HEK293 (cell line): ENCODE data around the gene ZNF70.

Experiments
- BCL11B ChIP-seq: fragments of 450-650 bp; formaldehyde crosslinking; IDR thresholded peaks from 2 replicates; pipeline ENCODE4 v1.5.1; 2016; ENCODE audit warnings: low read depth, missing biosample characterization, missing genetic modification characterization
- ZNF112 ChIP-seq: fragments of 450-650 bp; formaldehyde crosslinking; IDR thresholded peaks from 2 replicates; pipeline ENCODE4 v1.5.0; 2017; ENCODE audit warnings: missing biosample characterization, missing genetic modification characterization
- ZNF121 ChIP-seq: fragments of 450-650 bp; formaldehyde crosslinking; IDR thresholded peaks from 2 replicates; pipeline ENCODE4 v1.5.1; 2016; ENCODE audit warnings: missing biosample characterization, missing genetic modification characterization
- ZNF335 ChIP-seq: fragments of 450-650 bp; formaldehyde crosslinking; conservative IDR thresholded peaks from 2 replicates; pipeline ENCODE4 v1.5.1; 2016; ENCODE audit warnings: missing biosample characterization, missing genetic modification characterization
- ZNF416 ChIP-seq: fragments of 450-650 bp; formaldehyde crosslinking; IDR thresholded peaks from 2 replicates; pipeline ENCODE4 v1.5.1; 2016; ENCODE audit warnings: missing biosample characterization, missing genetic modification characterization
- ZNF549 ChIP-seq: fragments of 450-650 bp; IDR thresholded peaks from 2 replicates; pipeline ENCODE4 v1.5.1; 2018; ENCODE audit warnings: missing biosample characterization, missing genetic modification characterization, mild to moderate bottlenecking, inconsistent platforms, moderate library complexity
- ZNF629 ChIP-seq: fragments of 450-650 bp; formaldehyde crosslinking; IDR thresholded peaks from 2 replicates; pipeline ENCODE4 v1.5.1; 2017; ENCODE audit warnings: missing biosample characterization, missing genetic modification characterization
- TF ChIP-seq, protein P1 (sequence below): fragments of 450-650 bp; formaldehyde crosslinking; IDR thresholded peaks from 2 replicates; pipeline ENCODE4 v1.5.1; 2016; ENCODE audit warnings: missing biosample characterization, missing genetic modification characterization
- TF ChIP-seq, protein P2 (sequence below): fragments of 450-650 bp; formaldehyde crosslinking; IDR thresholded peaks from 2 replicates; pipeline ENCODE4 v1.5.1; 2017; ENCODE audit warnings: missing biosample characterization, missing genetic modification characterization
- TF ChIP-seq, protein P3 (sequence below): sonication (generic); formaldehyde crosslinking; IDR thresholded peaks from 2 replicates; pipeline ENCODE4 v1.8.1; 2022; ENCODE audit warnings: mild to moderate bottlenecking, moderate library complexity, missing genetic modification reagents
- TF ChIP-seq, protein P4 (sequence below): fragments of 450-650 bp; formaldehyde crosslinking; IDR thresholded peaks from 2 replicates; pipeline ENCODE4 v1.5.1; 2016; ENCODE audit warnings: missing biosample characterization, missing genetic modification characterization

DNA sequence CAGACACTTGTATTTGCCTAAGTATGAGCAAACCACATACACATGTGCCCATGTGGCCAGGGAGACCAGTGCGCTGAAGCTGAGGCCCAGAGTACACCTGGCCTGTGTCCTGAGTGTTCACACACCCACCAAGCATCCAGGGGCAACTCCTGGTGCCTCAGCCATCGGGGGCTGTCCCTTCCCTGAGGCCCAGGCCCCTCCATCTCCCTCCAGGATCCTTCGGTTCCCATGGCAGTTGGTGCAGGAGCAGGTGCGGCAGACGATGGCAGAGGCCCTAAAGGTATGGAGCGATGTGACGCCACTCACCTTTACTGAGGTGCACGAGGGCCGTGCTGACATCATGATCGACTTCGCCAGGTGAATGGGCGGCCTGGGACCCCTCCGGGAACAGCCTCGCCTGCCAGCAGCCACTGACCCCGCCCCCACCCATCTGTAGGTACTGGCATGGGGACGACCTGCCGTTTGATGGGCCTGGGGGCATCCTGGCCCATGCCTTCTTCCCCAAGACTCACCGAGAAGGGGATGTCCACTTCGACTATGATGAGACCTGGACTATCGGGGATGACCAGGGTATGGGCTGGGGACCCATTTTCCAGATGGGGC is 29.3 kb upstream of the ZNF70 start:
- TF ChIP-seq ZNF121 (no peak), ZNF112 (tag by site-specific recombination) (no peak), ZNF416 (tag by site-specific recombination) (no peak), BCL11B (tag by site-specific recombination) (no peak), ZNF549 (tag by site-specific recombination) (no peak), ZNF335 (tag by site-specific recombination) (no peak), ZNF629 (tag by site-specific recombination) (no peak)
- TF ChIP-seq, protein P1, sequence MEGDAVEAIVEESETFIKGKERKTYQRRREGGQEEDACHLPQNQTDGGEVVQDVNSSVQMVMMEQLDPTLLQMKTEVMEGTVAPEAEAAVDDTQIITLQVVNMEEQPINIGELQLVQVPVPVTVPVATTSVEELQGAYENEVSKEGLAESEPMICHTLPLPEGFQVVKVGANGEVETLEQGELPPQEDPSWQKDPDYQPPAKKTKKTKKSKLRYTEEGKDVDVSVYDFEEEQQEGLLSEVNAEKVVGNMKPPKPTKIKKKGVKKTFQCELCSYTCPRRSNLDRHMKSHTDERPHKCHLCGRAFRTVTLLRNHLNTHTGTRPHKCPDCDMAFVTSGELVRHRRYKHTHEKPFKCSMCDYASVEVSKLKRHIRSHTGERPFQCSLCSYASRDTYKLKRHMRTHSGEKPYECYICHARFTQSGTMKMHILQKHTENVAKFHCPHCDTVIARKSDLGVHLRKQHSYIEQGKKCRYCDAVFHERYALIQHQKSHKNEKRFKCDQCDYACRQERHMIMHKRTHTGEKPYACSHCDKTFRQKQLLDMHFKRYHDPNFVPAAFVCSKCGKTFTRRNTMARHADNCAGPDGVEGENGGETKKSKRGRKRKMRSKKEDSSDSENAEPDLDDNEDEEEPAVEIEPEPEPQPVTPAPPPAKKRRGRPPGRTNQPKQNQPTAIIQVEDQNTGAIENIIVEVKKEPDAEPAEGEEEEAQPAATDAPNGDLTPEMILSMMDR (tag by site-specific recombination): no peak
- TF ChIP-seq, protein P2, sequence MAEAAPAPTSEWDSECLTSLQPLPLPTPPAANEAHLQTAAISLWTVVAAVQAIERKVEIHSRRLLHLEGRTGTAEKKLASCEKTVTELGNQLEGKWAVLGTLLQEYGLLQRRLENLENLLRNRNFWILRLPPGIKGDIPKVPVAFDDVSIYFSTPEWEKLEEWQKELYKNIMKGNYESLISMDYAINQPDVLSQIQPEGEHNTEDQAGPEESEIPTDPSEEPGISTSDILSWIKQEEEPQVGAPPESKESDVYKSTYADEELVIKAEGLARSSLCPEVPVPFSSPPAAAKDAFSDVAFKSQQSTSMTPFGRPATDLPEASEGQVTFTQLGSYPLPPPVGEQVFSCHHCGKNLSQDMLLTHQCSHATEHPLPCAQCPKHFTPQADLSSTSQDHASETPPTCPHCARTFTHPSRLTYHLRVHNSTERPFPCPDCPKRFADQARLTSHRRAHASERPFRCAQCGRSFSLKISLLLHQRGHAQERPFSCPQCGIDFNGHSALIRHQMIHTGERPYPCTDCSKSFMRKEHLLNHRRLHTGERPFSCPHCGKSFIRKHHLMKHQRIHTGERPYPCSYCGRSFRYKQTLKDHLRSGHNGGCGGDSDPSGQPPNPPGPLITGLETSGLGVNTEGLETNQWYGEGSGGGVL (tag by site-specific recombination): no peak
- TF ChIP-seq, protein P3, sequence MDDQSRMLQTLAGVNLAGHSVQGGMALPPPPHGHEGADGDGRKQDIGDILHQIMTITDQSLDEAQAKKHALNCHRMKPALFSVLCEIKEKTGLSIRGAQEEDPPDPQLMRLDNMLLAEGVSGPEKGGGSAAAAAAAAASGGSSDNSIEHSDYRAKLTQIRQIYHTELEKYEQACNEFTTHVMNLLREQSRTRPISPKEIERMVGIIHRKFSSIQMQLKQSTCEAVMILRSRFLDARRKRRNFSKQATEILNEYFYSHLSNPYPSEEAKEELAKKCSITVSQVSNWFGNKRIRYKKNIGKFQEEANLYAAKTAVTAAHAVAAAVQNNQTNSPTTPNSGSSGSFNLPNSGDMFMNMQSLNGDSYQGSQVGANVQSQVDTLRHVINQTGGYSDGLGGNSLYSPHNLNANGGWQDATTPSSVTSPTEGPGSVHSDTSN (CRISPR knock-in tag): no peak
- TF ChIP-seq, protein P4, sequence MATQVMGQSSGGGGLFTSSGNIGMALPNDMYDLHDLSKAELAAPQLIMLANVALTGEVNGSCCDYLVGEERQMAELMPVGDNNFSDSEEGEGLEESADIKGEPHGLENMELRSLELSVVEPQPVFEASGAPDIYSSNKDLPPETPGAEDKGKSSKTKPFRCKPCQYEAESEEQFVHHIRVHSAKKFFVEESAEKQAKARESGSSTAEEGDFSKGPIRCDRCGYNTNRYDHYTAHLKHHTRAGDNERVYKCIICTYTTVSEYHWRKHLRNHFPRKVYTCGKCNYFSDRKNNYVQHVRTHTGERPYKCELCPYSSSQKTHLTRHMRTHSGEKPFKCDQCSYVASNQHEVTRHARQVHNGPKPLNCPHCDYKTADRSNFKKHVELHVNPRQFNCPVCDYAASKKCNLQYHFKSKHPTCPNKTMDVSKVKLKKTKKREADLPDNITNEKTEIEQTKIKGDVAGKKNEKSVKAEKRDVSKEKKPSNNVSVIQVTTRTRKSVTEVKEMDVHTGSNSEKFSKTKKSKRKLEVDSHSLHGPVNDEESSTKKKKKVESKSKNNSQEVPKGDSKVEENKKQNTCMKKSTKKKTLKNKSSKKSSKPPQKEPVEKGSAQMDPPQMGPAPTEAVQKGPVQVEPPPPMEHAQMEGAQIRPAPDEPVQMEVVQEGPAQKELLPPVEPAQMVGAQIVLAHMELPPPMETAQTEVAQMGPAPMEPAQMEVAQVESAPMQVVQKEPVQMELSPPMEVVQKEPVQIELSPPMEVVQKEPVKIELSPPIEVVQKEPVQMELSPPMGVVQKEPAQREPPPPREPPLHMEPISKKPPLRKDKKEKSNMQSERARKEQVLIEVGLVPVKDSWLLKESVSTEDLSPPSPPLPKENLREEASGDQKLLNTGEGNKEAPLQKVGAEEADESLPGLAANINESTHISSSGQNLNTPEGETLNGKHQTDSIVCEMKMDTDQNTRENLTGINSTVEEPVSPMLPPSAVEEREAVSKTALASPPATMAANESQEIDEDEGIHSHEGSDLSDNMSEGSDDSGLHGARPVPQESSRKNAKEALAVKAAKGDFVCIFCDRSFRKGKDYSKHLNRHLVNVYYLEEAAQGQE (tag by site-specific recombination): no peak
